Large intestine (tissue), 12 donors: ENCODE results near the gene BOLA3. TPM values are rescaled to one million over a fixed set of nuclear protein-coding genes. Genes with fewer than 3 reads are reported as not detected.
"Not testable (repeated sequence)": the region's sequence is repeated elsewhere in the genome, so short reads cannot be mapped to it uniquely, and the experiment has no call there.

Experiments
- DNase-seq, 2 donors: peaks; one replicate each; pipeline versions ENCODE4 v3.0.0 to v3.0.0-alpha.2; 2013
- H3K27ac ChIP-seq: one replicate; pipeline ENCODE4 v1.5.1; 2013; ENCODE audit warnings: low read length
- H3K27me3 ChIP-seq: 2 replicates; pipeline ENCODE4 v1.6.1; 2013; ENCODE audit warnings: low read length; ENCODE audit not compliant: control insufficient read depth, insufficient read depth
- H3K36me3 ChIP-seq: 2 replicates; pipeline ENCODE4 v1.6.1; 2013; ENCODE audit warnings: low read length; ENCODE audit not compliant: control insufficient read depth, insufficient read depth
- H3K4me1 ChIP-seq: one replicate; pipeline ENCODE4 v1.6.1; 2013; ENCODE audit warnings: low read length; ENCODE audit not compliant: control insufficient read depth, insufficient read depth
- H3K4me3 ChIP-seq: one replicate; pipeline ENCODE4 v1.5.1; 2013; ENCODE audit warnings: low read length
- H3K9me3 ChIP-seq: one replicate; pipeline ENCODE4 v1.6.1; 2013; ENCODE audit warnings: mild to moderate bottlenecking, low read depth, low read length, moderate library complexity; ENCODE audit not compliant: control insufficient read depth
- WGBS: methylation state at CpG from one replicate; pipeline ENCODE4 v1.1.5; 2013; ENCODE audit warnings: low lambda C conversion rate; ENCODE audit not compliant: insufficient coverage; 5-methylcytosine and 5-hydroxymethylcytosine counted together
- long read RNA-seq, 11 donors: transcript quantifications; one replicate each; lab custom pipeline, GENCODE V29; 2026
- polyA plus RNA-seq: library from polyadenylated mRNA; unstranded; fragments of 120-200 nt; gene quantifications from one replicate; pipeline ENCODE4 v1.2.1, GENCODE V29; 2013

BOLA3 gene, protein sequence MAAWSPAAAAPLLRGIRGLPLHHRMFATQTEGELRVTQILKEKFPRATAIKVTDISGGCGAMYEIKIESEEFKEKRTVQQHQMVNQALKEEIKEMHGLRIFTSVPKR
- 32.4 TPM for polyA plus RNA-seq
- long read RNA-seq, donor 1, transcript BOLA3-201 (3 exons, 444 nt) = minor isoform, 5 of 12 reads
- long read RNA-seq, donor 1, transcript BOLA3-202 (4 exons, 639 nt) = major isoform, 6 of 12 reads
- long read RNA-seq, donor 1, partial matches to known transcripts = 0 of 12 reads
- long read RNA-seq, donor 1, other reads (novel, unspliced or antisense) = 0 of 12 reads
- long read RNA-seq, donor 2, transcript BOLA3-201 (3 exons, 444 nt) = minor isoform, 12 of 30 reads
- long read RNA-seq, donor 2, transcript BOLA3-202 (4 exons, 639 nt) = major isoform, 14 of 30 reads
- long read RNA-seq, donor 2, partial matches to known transcripts = 0 of 30 reads
- long read RNA-seq, donor 2, other reads (novel, unspliced or antisense) = 0 of 30 reads
- long read RNA-seq, donor 3 = 0 reads
- long read RNA-seq, donor 4, partial matches to known transcripts = 0 of 3 reads
- long read RNA-seq, donor 4, other reads (novel, unspliced or antisense) = 0 of 3 reads
- long read RNA-seq, donor 5, transcript BOLA3-201 (3 exons, 444 nt) = major isoform, 6 of 13 reads
- long read RNA-seq, donor 5, transcript BOLA3-202 (4 exons, 639 nt) = major isoform, 6 of 13 reads
- long read RNA-seq, donor 5, partial matches to known transcripts = 0 of 13 reads
- long read RNA-seq, donor 5, other reads (novel, unspliced or antisense) = 0 of 13 reads
- long read RNA-seq, donor 6, transcript BOLA3-202 (4 exons, 639 nt) = major isoform, 11 of 29 reads
- long read RNA-seq, donor 6, transcript BOLA3-201 (3 exons, 444 nt) = minor isoform, 7 of 29 reads
- long read RNA-seq, donor 6, partial matches to known transcripts = 6 of 29 reads
- long read RNA-seq, donor 6, other reads (novel, unspliced or antisense) = 0 of 29 reads
- long read RNA-seq, donor 7, transcript BOLA3-202 (4 exons, 639 nt) = major isoform, 8 of 17 reads
- long read RNA-seq, donor 7, transcript BOLA3-201 (3 exons, 444 nt) = major isoform, 8 of 17 reads
- long read RNA-seq, donor 7, partial matches to known transcripts = 0 of 17 reads
- long read RNA-seq, donor 7, other reads (novel, unspliced or antisense) = 0 of 17 reads
- long read RNA-seq, donor 8, transcript BOLA3-202 (4 exons, 639 nt) = minor isoform, 15 of 39 reads
- long read RNA-seq, donor 8, transcript BOLA3-201 (3 exons, 444 nt) = major isoform, 19 of 39 reads
- long read RNA-seq, donor 8, partial matches to known transcripts = 0 of 39 reads
- long read RNA-seq, donor 8, other reads (novel, unspliced or antisense) = 0 of 39 reads
- long read RNA-seq, donor 9, transcript BOLA3-202 (4 exons, 639 nt) = major isoform, 13 of 24 reads
- long read RNA-seq, donor 9, transcript BOLA3-201 (3 exons, 444 nt) = minor isoform, 8 of 24 reads
- long read RNA-seq, donor 9, partial matches to known transcripts = 0 of 24 reads
- long read RNA-seq, donor 9, other reads (novel, unspliced or antisense) = 0 of 24 reads
- long read RNA-seq, donor 10, transcript BOLA3-201 (3 exons, 444 nt) = minor isoform, 9 of 36 reads
- long read RNA-seq, donor 10, transcript BOLA3-202 (4 exons, 639 nt) = major isoform, 22 of 36 reads
- long read RNA-seq, donor 10, partial matches to known transcripts = 0 of 36 reads
- long read RNA-seq, donor 10, other reads (novel, unspliced or antisense) = 0 of 36 reads
- long read RNA-seq, donor 11, transcript BOLA3-202 (4 exons, 639 nt) = major isoform, 10 of 21 reads
- long read RNA-seq, donor 11, transcript BOLA3-201 (3 exons, 444 nt) = minor isoform, 8 of 21 reads
- long read RNA-seq, donor 11, partial matches to known transcripts = 0 of 21 reads
- long read RNA-seq, donor 11, other reads (novel, unspliced or antisense) = 0 of 21 reads

DNA sequence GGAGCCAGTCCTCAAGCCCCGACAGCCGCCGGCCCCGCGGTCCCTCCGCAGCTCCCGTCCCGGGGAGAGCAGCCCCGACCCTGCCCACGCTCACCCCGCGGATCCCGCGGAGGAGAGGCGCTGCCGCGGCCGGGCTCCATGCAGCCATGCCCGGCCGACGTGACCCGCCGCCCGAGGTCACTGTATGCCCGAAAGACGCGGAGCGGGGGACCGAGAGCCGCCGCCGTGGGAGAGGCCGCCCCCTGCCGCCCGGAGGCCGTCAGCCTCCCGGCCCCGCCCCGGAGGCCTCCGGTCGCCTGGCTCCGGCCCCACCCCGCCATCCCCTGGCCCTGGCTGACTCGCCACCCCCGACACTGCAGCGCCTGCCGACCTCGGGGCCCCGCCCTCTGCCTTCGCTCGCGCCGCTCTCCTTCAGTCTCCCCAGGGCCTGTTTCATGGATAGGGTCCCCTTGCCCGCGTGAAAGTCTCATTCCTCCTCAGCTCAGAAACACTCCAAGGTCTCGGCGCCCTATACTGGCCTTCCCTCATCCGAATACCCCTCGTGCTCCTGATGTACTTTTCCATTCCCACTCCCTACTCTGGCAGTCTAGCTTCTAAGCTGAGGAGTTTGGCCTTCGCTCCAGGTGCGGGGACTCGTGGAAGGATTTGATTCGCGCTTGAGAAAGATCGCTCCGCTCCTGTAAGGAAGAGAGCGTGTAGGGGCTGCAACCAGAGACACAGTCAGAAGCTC lies at the start of gene BOLA3:
BOLA3 (minus strand) TSS at position 186 of the 730 bp plus-strand sequence; CDS start at position 148, 38 bp downstream.
- WGBS = 0% methylated on average over 2 of the region's 67 CpGs
- Histone ChIP-seq H3K4me1 (peaks cover 10% of the 10 kb centered on the region), H3K27me3 (no peaks in the 10 kb centered on the region), H3K27ac (peak within 1 kb of the TSS; percentile 77), H3K4me3 (peak within 1 kb of the TSS; percentile 72), H3K36me3 (peaks cover 8% of the 10 kb centered on the region), H3K9me3 (no peaks in the 10 kb centered on the region)
- DNase-seq = peak; percentile 75 to 89

DNA sequence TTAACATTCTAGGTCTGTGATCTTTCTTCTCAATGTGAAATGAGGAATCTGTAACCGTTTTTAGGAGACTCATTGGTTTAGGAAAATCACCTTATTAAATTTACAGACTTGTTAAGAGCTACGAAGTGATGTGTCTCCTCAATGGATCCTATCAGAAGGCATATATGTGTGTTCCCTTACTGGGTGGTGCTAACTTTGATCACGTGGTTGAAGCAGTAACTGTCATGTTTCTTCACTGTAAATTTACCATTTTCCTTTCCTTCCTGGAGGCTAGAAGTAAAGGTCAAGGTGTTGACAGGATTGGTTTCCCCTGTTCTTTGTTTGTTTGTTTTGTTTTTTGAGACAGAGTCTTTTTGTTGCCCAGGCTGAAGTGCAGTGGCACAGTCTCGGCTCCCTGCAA lies 49.3 kb upstream of the BOLA3 start:
- Histone ChIP-seq H3K9me3 (no peaks in the 10 kb centered on the region), H3K27ac (no peak overlapping the region), H3K27me3 (no peaks in the 10 kb centered on the region), H3K4me3 (no peak overlapping the region), H3K4me1 (peaks cover 6% of the 10 kb centered on the region), H3K36me3 (no peaks in the 10 kb centered on the region)
- WGBS = no CpG with 5 or more reads among the region's 4 CpGs
- no peak for DNase-seq

DNA sequence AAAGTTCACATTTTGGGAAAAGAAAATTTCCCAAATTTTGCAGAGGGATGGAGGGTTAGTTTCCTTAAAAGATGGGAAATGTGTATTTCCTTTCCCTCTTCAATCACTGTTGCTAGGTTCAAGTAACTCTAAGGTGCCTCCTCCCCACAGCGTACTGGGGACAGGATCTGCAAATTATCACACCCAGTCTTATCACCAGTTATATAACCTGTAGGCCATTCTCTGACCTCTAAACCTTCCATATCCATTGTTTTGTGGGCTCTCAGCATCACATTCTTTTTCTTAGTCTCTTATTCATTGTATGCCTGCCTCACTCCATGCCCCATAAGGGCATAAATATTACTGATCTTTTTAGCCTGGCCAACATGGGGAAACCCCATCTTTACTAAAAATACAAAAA lies 47.1 kb upstream of the BOLA3 start:
- DNase-seq = no peak

DNA sequence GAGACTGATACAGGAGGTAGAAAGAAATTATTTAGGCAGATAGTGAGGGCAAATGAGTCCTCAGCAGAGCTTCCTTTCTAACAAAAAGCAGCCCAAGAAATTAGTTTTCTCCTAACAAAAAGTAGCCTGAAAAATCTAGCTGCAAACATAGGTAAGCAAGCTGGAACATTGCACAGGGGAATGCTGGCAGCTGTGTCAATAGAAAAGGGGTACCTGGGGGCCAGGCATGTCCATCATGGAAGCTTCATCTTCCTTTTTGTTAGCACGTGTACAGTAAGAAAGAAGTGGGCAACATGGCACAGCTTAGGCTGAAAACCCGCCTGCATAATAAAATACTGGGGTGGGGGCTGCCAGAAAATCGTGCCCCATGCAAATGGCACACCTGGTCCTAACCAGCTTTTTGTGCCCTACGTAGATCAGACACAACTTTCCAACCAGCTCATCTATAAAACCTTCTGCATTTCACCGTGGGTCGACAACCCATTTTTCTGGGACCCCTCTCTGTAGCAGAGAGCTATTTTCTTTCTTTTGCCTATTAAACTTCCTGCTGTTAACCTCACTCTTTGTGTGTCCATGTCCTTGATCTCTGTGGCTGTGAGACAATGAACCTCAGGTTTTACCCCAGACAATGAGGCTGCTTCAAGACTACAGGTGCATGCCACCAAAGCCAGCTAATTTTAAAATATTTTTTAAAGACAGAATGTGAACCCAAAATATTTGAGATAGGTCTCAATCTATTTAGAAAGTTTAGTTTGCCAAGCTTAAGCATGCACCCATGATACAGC lies 44.1 kb upstream of the BOLA3 start:
- H3K4me1 ChIP-seq = no peaks in the 10 kb centered on the region
- H3K36me3 ChIP-seq = no peaks in the 10 kb centered on the region
- DNase-seq = no peak
- no peaks in the 10 kb centered on the region for H3K9me3 ChIP-seq
- no peak overlapping the region for H3K4me3 ChIP-seq
- no peak overlapping the region for H3K27ac ChIP-seq
- H3K27me3 ChIP-seq = no peaks in the 10 kb centered on the region
- 53% methylated on average over 3 of the region's 6 CpGs for WGBS

More for the DNA sequence above, 47.1 kb upstream of the BOLA3 start:
- Histone ChIP-seq H3K36me3 (no peaks in the 10 kb centered on the region), H3K27me3 (no peaks in the 10 kb centered on the region), H3K4me1 (peaks cover 6% of the 10 kb centered on the region), H3K9me3 (no peaks in the 10 kb centered on the region), H3K4me3 (no peak overlapping the region), H3K27ac (no peak overlapping the region)
- WGBS = no CpG with 5 or more reads among the region's 1 CpG

DNA sequence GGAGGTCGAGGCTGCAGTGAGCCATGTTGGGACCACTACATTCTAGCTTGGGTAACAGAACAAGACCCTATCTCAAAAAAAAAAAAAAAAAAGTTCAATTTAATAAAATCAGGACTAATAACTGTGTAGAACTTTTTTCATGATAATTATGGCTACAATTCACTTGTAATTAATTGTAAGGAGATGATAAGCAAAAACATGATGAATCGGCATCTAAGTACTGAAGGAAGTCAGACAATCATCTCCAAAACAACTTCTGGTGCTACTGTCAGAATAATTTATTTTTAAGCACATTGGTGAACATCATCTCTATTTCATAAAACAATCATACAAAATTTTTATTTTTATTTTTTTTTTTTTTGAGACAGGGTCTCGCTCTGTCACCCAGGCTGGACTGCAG lies 41.0 kb upstream of the BOLA3 start:
- WGBS = no CpG with 5 or more reads among the region's 3 CpGs
- Histone ChIP-seq H3K27me3 (peaks cover 1% of the 10 kb centered on the region), H3K27ac (no peak overlapping the region), H3K9me3 (no peaks in the 10 kb centered on the region), H3K4me3 (no peak overlapping the region), H3K36me3 (no peaks in the 10 kb centered on the region), H3K4me1 (no peaks in the 10 kb centered on the region)
- no peak for DNase-seq

DNA sequence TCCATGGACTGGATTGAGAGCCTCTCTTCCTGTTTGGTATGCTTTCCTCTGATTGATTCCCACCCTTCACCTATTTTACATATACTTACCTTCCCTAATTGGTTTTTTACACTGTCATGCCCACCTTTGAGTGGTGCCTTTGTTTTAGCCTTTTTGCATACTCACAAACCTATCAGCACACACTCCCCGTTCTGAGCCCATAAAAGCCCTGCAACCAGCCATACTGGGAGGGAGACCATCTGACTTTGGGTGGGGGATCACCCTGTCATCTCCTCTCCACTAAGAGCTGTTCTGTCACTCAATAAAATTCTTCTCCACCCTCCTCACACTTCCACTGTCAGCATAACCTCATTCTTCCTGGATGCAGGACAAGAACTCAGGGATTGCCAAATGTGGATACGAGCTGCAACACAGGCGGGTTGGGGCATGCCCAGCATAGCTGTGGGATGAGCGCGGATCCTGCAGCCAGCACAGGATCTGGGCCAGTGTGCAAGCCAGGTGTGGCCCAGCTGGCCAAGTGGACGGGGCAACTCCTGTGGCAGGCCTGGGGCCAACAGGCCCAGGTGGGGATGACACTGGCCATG lies 40.4 kb upstream of the BOLA3 start:
- H3K4me1 ChIP-seq = no peaks in the 10 kb centered on the region
- no peak overlapping the region for H3K4me3 ChIP-seq
- no CpG with 5 or more reads among the region's 6 CpGs for WGBS
- H3K27me3 ChIP-seq = peaks cover 2% of the 10 kb centered on the region
- H3K9me3 ChIP-seq = no peaks in the 10 kb centered on the region
- no peak overlapping the region for H3K27ac ChIP-seq
- H3K36me3 ChIP-seq = no peaks in the 10 kb centered on the region
- DNase-seq = no peak

DNA sequence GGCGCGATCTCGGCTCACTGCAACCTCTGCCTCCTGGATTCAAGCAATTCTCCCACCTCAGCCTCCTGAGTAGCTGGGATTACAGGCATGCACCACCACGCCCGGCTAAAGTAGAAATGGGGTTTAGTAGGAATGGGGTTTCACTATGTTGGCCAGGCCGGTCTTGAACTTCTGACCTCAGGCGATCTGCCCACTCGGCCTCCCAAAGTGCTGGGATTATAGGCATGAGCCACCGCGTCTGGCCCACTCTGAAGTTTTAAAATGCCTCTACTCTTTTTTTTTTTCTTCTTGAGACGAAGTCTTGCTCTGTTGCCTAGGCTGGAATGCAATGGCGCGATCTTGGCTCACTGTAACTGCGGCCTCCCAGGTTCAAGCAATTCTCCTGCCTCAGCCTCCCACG lies 39.0 kb upstream of the BOLA3 start:
- H3K27me3 ChIP-seq, H3K4me3 ChIP-seq, DNase-seq, H3K27ac ChIP-seq, H3K4me1 ChIP-seq, H3K9me3 ChIP-seq, H3K36me3 ChIP-seq: not testable (repeated sequence)
- WGBS = no CpG with 5 or more reads among the region's 15 CpGs

DNA sequence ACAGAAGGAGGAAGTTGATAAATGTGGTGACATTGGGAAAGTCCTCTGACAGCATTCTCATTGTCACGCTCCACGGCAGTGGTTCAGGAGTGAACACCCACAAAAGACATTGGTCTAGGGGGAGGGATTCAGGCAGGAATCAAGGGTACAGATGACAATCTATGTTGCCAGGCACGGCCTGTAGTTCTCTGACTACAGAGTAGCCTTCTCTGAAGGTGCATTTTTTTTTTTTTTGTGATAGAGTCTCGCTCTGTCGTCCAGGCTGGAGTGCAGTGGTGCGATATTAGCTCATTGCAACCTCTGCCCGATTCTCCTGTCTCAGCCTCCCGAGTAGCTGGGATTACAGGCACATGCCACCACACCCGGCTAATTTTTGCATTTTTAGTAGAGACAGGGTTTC lies 38.3 kb upstream of the BOLA3 start:
- no CpG with 5 or more reads among the region's 9 CpGs for WGBS
- no peaks in the 10 kb centered on the region for H3K4me1 ChIP-seq
- peaks cover 2% of the 10 kb centered on the region for H3K27me3 ChIP-seq
- H3K4me3 ChIP-seq = no peak overlapping the region
- no peak overlapping the region for H3K27ac ChIP-seq
- DNase-seq = no peak
- no peaks in the 10 kb centered on the region for H3K36me3 ChIP-seq
- H3K9me3 ChIP-seq = no peaks in the 10 kb centered on the region
